Natural killer cell (primary cell): ENCODE results near the gene ZNF576. TPM values are rescaled to one million over a fixed set of nuclear protein-coding genes. Genes with fewer than 3 reads are reported as not detected.

Source experiments
- ATAC-seq, 3 donors: fragments of 150-1000 bp in 2 of 3; fragments of 200-7000 bp in 1 of 3; cut with Tn5 transposase; 1 replicate in 1 of 3; 2 replicates in 2 of 3; pipeline ENCODE4 v1.10.0; 2021; ENCODE audit warnings: mild to moderate bottlenecking in 2 of 3, moderate library complexity in 2 of 3
- DNase-seq, 2 donors: peaks; one replicate each; pipeline versions ENCODE4 v3.0.0 to v3.0.0-alpha.2; 2013 to 2021; ENCODE audit warnings: mixed read lengths in 1 of 2
- H3K27ac ChIP-seq: one replicate; pipeline ENCODE4 v1.5.1; 2013; ENCODE audit warnings: mild to moderate bottlenecking, low read length
- H3K27me3 ChIP-seq: one replicate; pipeline ENCODE4 v1.6.1; 2013; ENCODE audit warnings: low read length; ENCODE audit not compliant: control insufficient read depth, insufficient read depth
- H3K36me3 ChIP-seq: one replicate; pipeline ENCODE4 v1.6.1; 2013; ENCODE audit warnings: low read length; ENCODE audit not compliant: control insufficient read depth, insufficient read depth
- H3K4me1 ChIP-seq: one replicate; pipeline ENCODE4 v1.6.1; 2013; ENCODE audit warnings: low read length; ENCODE audit not compliant: control insufficient read depth, insufficient read depth
- H3K4me3 ChIP-seq: one replicate; pipeline ENCODE4 v1.5.1; 2013; ENCODE audit warnings: low read length
- H3K9me3 ChIP-seq: one replicate; pipeline ENCODE4 v1.6.1; 2013; ENCODE audit warnings: low read length; ENCODE audit not compliant: control insufficient read depth, insufficient read depth
- H3K27ac Mint-ChIP-seq, 2 donors: one replicate each; pipeline ENCODE4 v1.8.0; 2022; ENCODE audit warnings: mild to moderate bottlenecking in 2 of 2, mixed read lengths in 2 of 2, moderate library complexity in 1 of 2
- H3K27me3 Mint-ChIP-seq, 2 donors: one replicate each; pipeline ENCODE4 v1.8.0; 2022; ENCODE audit warnings: low read depth in 2 of 2, mixed read lengths in 2 of 2
- H3K36me3 Mint-ChIP-seq: one replicate; pipeline ENCODE4 v1.8.0; 2022; ENCODE audit warnings: mixed read lengths
- H3K4me1 Mint-ChIP-seq, 2 donors: one replicate each; pipeline ENCODE4 v1.8.0; 2022; ENCODE audit warnings: mixed read lengths in 2 of 2
- H3K4me3 Mint-ChIP-seq: one replicate; pipeline ENCODE4 v1.8.0; 2022; ENCODE audit warnings: mild to moderate bottlenecking, moderate library complexity, mixed read lengths
- H3K9me3 Mint-ChIP-seq, 2 donors: one replicate each; pipeline ENCODE4 v1.8.0; 2022; ENCODE audit warnings: mixed read lengths in 2 of 2
- CTCF ChIP-seq: fragments of 200-600 bp; IDR thresholded peaks from one replicate; pipeline ENCODE4 v1.8.0; 2022; ENCODE audit warnings: antibody characterized with exemption
- WGBS: methylation state at CpG from one replicate; pipeline ENCODE4 v1.1.7; 2013; ENCODE audit warnings: missing lambda C conversion rate; ENCODE audit not compliant: insufficient coverage; 5-methylcytosine and 5-hydroxymethylcytosine counted together
- intact Hi-C: fragments of 100-400 bp; cut with micrococcal nuclease; formaldehyde crosslinking; loops from one replicate; pipeline ENCODE4 v1.14.2; 2022
- total RNA-seq, 4 donors: library from RNA; stranded (reverse); fragments of 120-200 nt in 1 of 4; gene quantifications; one replicate each; pipeline versions ENCODE4 v1.2.3 to v1.2.4, GENCODE V29; 2013 to 2022

Gene ZNF576
- total RNA-seq, 3 donors from 2014 or later (not counting 1 experiment from before 2014, with no cell fraction given), result 4.0 to 10.4 (median 5.8) TPM

DNA sequence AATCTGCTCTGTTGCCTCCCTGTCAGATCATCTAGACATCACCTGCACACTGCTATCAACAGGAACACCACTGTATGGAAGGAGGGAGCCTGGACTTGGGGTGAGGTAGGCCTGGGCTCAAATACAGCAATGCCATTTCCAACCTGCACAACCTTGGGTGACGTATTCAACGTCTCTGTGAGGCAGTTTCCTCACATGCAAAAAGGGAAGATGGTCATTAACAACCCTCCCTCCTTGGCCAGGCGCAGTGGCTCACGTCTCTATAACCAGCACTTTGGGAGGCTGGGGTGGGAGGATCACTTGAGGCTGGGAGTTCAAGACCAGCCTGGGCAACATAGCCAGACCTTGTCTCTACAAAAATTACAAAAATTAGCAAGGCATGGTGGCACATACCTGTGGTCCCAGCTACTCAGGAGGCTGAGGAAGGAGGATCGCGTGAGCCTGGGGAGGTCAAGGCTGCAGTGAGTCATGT lies 34.1 kb upstream of the ZNF576 start:
- no peak for TF ChIP-seq CTCF
- H3K27me3 ChIP-seq, result no peaks in the 10 kb centered on the region
- H3K27ac ChIP-seq, result peak overlapping the region; percentile 96
- WGBS, result 22% methylated on average over 4 of the region's 6 CpGs
- Mint-ChIP-seq H3K4me1 (peaks cover 50 to 54% of the 10 kb centered on the region in 2 donors), H3K27ac (peak overlapping the region; percentile 89 to 96), H3K36me3 (no peaks in the 10 kb centered on the region), H3K9me3 (no peaks in the 10 kb centered on the region), H3K4me3 (peak overlapping the region; percentile 83), H3K27me3 (no peaks in the 10 kb centered on the region)
- intact Hi-C loops, result loop anchor here (1.0 to 2.0 kb wide), 2 partner anchors 29 to 34 kb away; partner anchors contain the start of genes IRGQ, ZNF575 and ZNF576
- peaks cover 6% of the 10 kb centered on the region for H3K36me3 ChIP-seq
- H3K9me3 ChIP-seq, result no peaks in the 10 kb centered on the region
- H3K4me1 ChIP-seq, result peaks cover 44% of the 10 kb centered on the region
- no peak overlapping the region for H3K4me3 ChIP-seq
- DNase-seq (no peak), ATAC-seq (no peak)

DNA sequence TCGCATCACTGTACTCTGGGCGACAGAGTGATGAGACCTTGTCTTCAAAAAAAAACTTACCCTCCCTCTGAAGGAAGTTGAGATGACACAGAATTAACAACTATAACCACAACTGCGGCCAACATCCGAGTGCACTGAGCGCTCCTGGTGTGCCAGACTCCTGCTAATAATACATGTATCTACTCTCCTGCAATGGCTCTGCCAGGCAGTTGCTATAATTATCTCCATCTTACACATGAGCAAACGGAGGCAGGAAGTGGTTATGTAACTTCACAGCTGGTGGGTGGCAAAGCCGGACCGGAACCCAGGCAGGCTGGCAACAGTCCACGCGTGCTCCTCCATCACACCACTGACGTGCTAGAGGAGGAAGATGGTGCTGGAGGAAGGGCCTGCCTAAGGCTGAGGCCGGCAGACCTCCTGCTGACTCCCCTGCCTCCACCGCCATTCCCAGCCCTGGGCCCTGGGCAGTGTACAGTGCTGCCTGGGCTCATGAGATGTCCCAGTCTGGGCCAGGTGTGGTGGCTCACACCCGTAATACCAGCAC lies 33.6 kb upstream of the ZNF576 start:
- peak; percentile 88 to 96 (median 92) for ATAC-seq
- Histone ChIP-seq H3K4me3 (no peak overlapping the region), H3K27me3 (no peaks in the 10 kb centered on the region), H3K36me3 (peaks cover 6% of the 10 kb centered on the region), H3K27ac (peak overlapping the region; percentile 96), H3K9me3 (no peaks in the 10 kb centered on the region), H3K4me1 (peaks cover 44% of the 10 kb centered on the region)
- DNase-seq, result peak; percentile 81 to 93
- H3K4me3 Mint-ChIP-seq, result peak overlapping the region; percentile 83
- no peaks in the 10 kb centered on the region for H3K9me3 Mint-ChIP-seq
- H3K4me1 Mint-ChIP-seq, result peaks cover 50 to 54% of the 10 kb centered on the region in 2 donors
- 1% methylated on average over 14 of the region's 14 CpGs for WGBS
- H3K36me3 Mint-ChIP-seq, result no peaks in the 10 kb centered on the region
- intact Hi-C loops, result loop anchor here (1.0 to 2.0 kb wide), 2 partner anchors 30 to 34 kb away; partner anchors contain the start of genes IRGQ, ZNF575 and ZNF576
- no peaks in the 10 kb centered on the region for H3K27me3 Mint-ChIP-seq
- H3K27ac Mint-ChIP-seq, result peak overlapping the region; percentile 89 to 96
- TF ChIP-seq CTCF, result no peak

DNA sequence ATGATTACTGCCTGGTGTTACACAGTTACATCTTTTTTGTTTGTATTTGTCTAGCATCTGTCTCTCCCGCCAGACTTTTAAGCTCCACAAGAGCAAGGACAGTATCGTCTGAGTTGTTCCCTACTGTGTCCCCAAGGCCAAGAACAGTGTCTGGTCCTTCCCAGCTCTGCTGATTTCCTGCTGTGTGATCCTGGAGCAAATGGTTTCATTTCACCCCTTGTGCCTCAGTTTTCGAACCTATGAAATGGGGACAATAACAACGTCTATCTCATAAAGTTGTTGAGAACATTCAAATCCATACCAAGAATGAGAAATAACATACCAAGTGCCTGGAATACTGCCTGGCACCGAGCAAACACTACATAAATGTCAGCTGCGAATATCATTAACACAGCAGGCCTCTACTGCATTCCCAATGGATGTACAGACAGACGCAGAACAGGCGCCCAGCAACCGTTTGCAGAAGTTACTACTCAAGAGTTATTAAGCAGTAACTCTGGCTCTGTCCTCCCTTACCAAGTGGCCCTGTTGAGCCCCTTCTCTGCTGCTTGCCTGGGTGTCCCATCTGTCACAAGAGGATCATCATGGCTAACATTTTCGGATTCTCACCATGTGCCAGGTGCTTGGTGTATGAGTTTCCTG lies 32.5 kb upstream of the ZNF576 start:
- no peaks in the 10 kb centered on the region for H3K36me3 Mint-ChIP-seq
- peaks cover 50 to 54% of the 10 kb centered on the region in 2 donors for H3K4me1 Mint-ChIP-seq
- peak overlapping the region; percentile 33 for H3K4me3 Mint-ChIP-seq
- DNase-seq (no peak), ATAC-seq (no peak)
- no peaks in the 10 kb centered on the region for H3K27me3 Mint-ChIP-seq
- intact Hi-C loops, result loop anchor here (2.0 kb wide), 1 partner anchor 31 kb away; the partner anchor contains the start of gene ZNF575
- Histone ChIP-seq H3K9me3 (no peaks in the 10 kb centered on the region), H3K4me3 (no peak overlapping the region), H3K27me3 (no peaks in the 10 kb centered on the region), H3K27ac (peak overlapping the region; percentile 96), H3K4me1 (peaks cover 44% of the 10 kb centered on the region), H3K36me3 (peaks cover 3% of the 10 kb centered on the region)
- TF ChIP-seq CTCF, result no peak
- H3K9me3 Mint-ChIP-seq, result no peaks in the 10 kb centered on the region
- peak overlapping the region; percentile 89 to 96 for H3K27ac Mint-ChIP-seq
- WGBS, result 85% methylated on average over 10 of the region's 10 CpGs
